GM18517 (cell line): Measurements from ENCODE around the gene PTPRR.
A peak's percentile ranks its signal among the peaks of the same experiment; 100 is the strongest.
"Not testable (repeated sequence)": the region's sequence is repeated elsewhere in the genome, so short reads cannot be mapped to it uniquely, and the experiment has no call there.

ENCODE experiments used
- ATAC-seq: cut with Tn5 transposase; IDR thresholded peaks from one replicate; pipeline ENCODE4 v1.9.1; 2021; ENCODE audit warnings: mild to moderate bottlenecking, moderate library complexity; ENCODE audit not compliant: unreplicated experiment

PTPRR gene

DNA sequence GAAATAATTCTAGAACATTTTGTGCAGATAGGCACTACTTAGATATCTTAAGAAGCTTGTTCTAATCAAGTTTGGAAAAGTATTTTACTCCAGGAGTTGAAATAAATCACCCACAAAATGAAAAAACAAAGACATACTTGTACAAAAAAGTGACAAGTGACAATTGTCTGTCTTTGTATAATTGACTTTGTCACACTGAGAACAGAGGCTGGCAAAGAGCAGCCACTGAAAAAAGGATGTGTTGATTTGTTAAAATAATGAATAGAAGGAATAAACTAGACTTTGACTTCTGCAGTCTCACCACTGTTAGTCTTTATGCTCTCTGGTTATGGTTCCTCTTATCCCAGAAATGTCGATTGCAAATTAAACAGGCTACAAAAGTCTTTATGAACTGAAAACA, 77.6 kb downstream of the PTPRR start:
- no peak for ATAC-seq

DNA sequence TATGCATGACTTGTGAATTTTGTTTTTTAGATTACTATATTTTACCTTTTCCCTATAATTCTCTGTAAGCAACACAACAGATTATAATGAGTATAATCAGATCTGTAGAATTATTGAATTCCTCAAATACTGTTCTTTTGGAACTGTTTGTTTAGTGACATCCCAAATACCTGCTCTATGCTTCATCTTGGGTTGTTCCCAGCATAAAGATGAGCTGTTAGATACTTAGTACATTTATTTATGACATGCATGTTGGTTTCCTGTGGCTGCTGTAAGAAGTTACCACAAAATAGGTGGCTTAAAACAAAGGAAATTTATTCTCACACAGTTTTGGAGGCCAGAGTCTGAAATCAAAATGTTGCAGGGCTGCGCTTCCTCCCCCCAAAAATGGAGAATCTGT, 78.4 kb downstream of the PTPRR start:
- no peak for ATAC-seq

DNA sequence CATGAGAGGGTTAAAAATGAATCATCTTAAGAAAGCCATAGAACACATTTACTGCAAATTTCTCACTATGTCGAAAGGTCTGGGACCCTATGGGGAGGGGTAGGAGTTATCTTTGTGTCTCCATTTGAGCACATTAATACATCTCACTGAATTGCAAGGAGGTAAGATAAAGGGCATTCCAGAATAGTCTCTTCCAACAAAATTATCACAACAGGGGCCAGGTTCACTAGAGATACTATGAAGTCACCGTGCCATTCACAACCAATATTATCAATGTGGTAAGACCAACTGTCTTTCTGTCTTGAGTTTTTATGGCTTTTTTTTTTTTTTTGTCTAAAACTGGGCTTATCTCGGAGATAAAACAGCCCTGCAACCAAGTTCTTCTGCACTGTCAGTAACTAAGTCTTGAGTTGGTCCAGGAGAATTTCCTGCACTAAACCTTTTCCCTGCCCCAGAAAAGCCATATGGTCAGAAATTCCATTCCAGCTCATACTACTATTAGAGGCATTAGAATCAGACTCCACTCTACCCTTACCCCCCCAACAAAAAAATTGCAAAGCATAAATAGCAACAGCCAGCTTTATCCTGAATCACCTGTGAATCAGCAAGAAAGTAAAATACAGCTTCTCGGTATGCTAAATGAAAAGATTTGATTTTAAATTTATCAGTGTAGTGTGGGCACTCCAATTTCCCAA, 79.7 kb downstream of the PTPRR start:
- ATAC-seq, result no peak

DNA sequence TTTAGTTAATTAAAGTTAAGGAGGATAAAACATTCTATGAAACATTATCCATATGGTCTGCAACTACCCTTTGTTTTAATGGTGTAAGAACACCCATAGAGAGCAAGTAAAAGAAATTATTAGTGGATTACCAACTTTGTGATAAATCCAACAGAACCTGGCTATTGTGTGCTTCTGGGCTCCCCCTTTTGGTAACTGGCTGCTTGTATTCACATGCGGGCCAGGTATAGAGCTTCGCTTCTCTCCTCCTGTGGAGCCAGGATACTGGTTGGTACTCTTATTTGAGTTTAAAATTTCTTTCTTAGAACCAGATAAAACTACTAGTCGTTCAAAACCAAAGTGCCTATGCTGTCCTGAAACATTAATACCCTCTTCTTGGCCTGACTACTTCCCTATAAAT, 81.0 kb downstream of the PTPRR start:
- no peak for ATAC-seq

DNA sequence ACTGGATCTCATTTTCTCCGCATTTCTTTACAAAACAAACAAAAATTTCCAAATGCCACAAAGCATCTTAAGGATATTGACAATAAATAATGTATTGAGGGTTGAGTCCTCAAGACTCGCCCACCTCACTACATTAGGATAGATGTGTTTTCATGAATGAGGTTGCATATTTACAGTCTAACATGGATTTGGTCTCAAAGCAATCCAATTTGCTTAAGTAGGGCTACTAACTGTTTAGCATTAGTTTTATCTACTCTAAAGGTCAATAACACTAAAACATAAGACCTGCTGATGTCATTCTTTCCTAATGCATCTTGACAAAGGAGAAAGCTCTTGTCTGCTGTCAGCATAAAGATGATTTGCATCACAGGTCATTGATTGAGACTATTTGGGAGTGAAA, 82.4 kb downstream of the PTPRR start:
- no peak for ATAC-seq

DNA sequence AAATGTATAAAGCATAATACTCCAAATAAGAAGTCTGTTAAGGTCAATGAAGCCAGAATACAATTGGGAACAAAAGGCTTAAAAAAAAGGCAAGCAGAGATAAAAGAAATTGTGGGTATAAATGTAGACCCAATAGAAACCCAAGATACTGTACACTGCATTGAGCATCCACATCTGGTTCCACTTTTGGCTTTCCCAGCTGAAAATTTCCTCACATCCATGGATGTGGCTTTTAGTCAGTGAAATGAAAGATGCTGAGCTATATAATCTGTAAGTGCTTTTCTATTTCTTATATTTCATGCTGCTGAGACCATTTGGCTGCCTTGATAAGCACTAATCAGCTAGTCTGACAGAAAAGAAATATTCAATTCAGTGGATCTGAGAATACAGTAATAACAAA, 83.5 kb downstream of the PTPRR start:
- ATAC-seq, result no peak

DNA sequence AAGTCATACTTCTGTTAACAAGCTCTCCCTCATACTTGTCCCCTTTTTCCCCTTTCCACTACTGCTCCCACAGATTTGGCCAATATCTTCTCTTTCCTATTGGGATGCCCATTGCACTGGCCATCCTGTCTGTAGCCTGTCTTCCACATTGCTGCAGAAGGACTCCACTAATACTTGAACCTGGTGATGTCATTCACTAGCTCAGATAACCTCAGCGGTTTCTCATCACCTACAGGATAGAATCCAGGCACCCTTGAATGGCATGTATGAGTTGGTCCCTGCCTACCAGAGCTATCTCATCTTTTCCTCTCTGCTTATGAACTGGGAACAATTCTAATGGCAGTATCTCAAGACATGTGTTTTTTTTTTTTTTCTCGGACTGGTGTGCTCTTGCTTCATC, 84.6 kb downstream of the PTPRR start:
- ATAC-seq, result no peak

DNA sequence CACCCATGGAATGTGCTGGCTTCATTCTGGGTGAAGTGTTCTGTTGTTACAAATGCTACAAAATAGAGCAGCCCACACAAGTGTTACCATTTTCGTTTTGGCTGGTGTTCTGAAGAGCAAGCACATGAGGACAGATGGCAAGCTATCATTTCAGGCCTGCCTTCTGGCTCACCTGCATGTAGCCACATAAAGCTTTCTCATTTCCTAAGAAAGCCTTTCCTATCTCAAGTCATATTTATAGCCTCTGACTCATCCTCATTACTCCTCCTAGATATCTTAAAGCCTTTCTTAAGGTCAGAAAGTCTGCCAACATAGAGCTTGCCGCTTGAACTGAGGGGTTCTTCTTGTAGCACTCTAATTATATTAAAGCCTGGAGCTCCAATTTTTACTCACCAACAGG, 89.0 kb downstream of the PTPRR start:
- ATAC-seq, result no peak

DNA sequence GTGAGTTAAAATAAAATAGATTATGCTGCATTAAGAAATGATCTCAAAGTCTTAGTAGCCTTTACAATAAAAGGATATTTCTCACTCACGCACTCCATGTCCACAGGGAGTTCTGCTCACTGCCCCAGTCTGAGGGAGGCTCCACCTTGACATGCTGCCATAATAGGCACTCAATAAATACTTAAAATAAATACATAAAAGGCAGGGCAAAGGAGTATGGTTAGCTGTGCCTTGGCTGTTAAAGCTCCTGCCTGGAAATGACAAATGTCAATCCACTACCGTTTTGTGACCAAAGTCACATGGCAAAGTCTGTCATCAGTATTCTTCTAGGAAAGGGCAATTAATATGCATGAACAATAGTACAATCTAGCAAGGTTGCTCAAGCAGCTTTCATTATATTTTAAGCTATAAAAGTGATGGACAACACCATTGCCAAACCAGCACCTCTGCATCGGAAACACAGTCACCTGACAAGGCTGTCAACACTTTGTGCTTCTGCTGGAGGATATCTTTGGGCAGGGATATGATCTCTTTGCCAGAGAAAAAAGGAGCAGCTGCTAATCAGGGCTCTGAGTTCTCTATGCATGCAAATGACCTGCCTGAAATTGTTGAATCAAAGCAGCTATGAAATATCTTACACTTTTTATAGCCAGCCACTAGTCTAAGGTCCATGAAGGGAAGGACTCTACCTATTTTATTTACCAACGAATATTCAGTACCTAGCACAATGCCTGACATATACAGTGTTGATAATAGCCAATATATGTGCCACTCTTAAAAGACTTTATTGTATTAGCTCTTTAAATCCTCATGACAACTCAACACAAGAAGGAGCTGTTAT, 90.1 kb downstream of the PTPRR start:
- no peak for ATAC-seq

DNA sequence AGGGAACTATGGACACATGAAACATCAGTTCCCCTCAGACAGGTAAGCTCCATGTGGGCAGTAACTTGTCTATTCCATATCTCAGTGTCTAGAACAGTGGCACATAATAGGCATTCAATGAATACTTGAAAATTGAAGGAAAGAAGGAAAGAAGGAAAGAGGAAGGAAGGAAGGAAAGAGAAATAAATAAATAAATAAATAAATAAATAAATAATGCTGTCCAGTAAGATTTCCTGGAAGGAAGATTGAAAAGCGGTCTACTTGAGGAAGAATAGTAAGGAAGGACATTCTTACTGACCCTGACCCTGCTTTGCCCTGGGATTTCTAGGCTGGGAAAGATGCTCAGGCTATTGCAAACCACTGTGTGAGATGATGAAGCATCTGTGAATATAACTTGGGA, 91.5 kb downstream of the PTPRR start:
- ATAC-seq, result no peak

DNA sequence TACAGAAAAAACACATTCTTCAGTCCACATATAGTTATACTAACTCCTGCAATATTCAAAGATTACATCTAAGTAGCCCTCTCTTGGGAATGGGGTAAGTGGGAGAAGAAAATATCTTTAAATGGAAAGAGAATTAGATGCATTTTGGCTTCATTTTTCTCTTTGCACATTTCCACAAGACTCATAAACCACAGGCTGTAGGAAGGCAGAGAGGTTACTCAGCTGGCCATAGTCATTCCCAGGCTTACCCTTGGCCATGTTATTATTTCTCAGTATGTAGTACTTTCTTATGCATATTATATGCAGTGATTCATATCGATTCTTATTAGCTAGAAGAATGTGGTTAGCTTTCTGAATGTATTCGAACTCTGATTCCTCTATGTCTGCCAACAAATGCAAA, 92.2 kb downstream of the PTPRR start:
- ATAC-seq, result no peak

DNA sequence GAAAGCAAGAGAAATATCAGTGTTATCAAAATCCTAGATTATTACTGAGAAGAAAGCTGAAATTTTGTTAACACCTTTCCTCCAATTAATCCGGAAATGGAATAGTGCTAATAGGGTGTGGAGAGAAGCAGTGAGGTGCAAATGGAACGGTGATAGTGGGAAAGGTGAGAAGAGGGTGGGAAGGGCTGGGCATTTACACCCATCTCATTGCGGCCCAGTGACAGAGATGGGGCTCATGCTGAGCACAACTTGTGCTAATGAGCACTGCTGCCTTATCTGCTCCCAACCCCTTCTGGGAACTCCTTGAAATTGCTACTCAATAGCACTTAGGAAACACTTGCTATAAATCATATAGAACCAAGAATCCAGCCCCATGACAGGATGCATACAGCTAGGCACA, 94.4 kb downstream of the PTPRR start:
- no peak for ATAC-seq

DNA sequence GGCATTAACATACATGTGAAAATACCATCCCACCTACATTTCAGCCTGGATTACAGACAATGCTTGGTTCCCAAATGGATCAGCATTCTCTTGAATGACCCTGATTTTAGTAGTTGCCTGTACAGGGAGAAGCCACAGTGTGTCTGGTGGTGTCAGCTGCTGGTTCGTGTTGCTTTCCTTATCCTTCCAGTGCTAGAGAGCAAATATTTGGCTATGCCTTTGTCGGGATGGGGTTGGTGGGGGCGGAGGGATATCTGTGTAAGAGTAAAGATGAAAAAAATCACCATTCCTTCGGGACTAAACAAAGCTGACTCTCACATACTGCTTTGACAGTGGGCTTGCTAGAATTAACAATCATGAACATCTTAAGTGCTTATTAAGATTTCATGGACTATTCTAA, 96.0 kb downstream of the PTPRR start:
- ATAC-seq, result no peak

DNA sequence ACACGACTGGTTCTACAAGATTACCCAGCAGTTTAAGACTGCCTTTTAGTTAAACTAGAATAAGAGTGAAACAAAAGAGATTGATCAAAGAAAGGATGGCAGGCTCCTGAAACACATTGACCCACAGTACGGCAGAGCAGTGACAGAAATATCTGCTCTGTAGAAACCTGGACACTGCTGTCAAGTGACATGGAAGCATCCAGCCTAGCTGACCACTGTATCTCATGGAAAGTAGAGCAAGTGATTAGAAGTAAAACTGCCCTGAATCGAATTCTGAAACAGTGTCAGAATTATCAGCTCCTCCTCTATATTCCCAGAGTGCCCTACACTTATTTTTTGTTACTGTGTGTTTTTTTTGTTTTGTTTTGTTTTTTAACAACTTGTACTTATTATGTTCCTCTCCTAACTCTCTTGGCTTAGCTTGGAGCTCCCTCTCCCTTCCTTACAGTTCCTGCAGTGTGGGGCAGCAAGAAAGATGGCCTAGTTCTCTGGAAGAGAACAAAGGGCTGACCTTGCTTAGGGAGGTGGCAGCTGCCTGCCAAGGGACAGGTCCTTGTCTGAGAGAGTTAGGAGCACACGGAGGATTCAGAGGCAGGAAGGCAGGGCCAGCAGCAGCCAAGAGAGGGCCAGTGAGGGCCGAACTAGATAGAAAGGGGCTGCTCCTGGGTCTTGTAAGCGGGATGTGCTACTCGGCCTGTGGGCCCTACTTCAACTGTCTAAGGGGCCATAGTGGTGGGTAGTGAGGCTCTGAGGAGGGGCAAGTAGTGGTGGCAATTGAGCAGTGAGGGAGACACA, 97.2 kb downstream of the PTPRR start:
- no peak for ATAC-seq

DNA sequence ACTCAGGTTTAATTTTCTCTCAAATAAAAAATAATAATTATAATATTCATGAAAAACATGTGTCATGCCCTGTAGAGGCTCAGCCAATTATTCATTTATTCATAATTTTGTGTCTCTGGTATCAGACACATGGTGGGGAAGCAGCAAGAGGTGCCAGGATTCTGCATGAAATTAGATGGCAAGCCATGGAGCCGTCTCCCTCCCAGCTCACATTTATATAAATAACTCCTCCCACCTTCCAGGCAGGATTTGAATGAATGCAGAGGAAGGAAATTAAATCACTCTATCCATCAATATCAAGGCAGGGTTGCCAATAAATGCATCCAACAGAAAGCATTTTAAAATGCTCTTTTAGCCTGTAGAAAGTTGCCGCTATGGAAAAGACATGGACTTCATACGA, 98.1 kb downstream of the PTPRR start:
- no peak for ATAC-seq

DNA sequence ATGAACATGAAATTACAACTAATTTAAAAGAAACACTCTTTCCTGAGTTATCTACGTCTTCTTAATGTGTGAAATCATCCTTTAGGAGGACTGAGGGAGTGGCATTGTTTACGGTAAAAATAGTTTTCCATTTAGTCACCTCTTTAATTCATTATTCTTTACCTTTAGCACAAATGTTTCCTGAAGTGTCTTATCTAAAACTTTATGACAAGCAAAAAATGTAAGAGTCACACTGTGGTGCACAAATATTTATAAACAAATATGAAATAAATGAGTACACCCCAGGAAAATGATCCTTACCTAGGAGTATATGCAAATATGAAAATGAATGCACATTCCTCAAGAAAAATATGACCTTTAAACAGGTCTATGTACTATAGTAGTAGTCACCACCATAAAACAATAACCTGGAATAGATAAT, 104.6 kb downstream of the PTPRR start:
- no peak for ATAC-seq

DNA sequence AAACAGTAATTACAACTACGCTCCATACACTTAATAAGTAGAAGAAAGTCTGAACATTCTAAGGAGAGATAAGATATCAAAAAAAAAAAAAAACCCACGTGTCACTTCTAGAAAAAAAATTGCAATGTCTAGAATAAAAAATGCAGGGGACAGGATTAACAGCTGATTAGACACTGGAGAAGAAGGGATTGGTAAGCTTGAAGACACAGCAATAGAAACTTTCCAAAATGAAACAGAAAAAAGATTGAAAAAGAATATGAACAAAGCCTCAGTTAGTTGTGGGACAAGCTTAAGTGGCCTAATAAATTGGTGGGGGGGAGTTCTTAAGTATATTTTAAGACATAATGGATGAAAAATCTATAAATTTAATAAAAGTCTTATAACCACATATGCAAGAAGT, 105.5 kb downstream of the PTPRR start:
- no peak for ATAC-seq

DNA sequence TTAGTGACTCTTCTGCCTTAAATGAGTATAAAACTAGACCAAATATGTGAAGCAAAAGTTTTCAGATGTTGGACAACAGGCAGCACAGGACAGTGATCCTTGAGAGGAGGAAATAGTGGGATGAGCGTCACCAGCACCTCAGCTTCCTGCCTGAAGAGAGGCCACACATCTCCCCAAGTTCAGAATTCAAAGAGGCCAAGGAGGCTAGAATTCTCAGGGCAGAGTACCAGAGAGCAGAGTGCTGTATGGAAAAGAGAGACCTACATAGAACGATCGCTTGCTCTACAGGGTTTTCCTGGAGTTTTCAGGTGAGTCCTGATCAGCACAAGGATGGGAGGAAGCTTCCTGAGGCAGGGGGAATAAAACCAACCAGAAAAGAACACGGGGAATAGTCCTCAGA, 107.0 kb downstream of the PTPRR start:
- no peak for ATAC-seq

DNA sequence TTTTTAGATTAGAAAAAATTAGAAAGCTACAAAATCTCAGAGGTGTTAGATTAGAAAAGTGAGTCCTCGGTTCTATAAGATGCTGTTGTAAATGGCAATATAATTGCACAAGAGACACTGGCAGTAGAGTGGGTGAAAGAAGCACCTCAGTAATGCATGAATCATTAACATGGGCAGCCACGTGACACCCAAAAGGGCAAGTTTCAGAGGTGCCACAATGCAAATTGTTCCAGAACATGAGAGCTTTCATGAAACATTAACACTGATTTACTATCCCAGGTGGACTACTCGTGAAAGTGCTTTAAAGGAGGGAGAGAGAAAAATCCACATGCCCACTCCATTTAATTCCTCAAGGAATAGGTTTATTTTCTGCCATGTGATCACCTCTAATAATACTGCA, 108.4 kb downstream of the PTPRR start:
- peak; percentile 73 for ATAC-seq

DNA sequence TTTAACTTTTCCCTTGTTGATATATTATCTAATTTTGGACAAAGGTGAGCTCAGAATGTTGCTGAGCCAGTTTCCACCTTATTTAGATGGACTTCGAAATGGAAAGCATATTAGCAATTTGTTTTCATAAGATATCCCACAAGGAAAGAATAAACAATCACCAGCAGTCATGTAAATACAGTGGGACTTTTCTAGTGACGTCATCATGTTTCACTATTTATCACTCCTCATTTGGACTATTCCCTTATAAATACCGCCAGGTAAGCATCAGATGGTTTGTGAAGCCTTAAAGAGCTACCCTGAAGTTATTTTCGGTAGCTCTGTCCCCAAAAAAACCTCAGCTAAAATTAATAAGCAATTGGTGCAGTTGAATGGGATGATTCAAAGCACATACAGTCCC, 110.7 kb downstream of the PTPRR start:
- no peak for ATAC-seq

DNA sequence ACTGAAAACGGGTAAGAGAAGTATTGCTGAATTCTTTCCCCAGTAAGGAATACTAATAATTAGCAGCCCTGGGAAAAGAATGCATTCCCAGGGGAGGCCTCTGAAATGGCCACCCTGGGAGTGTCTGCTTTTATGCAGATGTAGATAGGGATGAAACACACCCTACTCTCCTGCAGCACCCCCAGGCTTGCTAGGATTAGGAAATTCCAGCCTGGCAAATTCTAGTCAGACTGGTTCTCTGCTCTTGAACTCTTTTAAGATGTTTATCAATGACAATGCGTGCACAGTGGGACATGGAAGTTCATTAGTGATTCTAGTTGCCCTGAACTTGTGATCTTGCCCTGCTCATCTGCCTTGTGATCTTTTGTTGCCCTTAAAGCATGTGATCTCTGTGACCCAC, 112.5 kb downstream of the PTPRR start:
- ATAC-seq, result not testable (repeated sequence)

DNA sequence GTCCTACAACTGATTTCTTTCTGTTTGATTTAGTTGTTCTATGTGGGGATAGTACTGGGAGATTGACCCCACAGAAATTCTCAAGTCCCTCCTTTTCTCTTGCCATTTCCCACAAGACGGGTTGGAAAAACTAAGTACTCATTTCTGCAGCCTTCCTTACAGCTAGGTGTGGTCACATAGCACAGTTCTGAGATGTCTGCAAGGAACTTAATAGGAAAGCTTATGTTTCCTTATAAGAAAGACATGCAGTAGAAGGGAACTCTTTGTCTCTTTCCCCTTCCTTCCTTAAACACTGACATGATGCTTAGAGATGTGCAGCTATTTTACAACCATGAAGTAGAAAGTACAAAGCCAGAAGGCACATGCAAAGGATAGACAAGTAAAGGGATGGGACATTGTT, 113.7 kb downstream of the PTPRR start:
- no peak for ATAC-seq
